Fibroblast of skin of left biceps (primary cell): ENCODE results near the gene TMEM178B.

Experiments used
- DNase-seq, 2 experiments: peaks; one replicate each; pipeline ENCODE4 v3.0.0-alpha.2; 2013; ENCODE audit warnings: low read depth in 2 of 2

TMEM178B gene

DNA sequence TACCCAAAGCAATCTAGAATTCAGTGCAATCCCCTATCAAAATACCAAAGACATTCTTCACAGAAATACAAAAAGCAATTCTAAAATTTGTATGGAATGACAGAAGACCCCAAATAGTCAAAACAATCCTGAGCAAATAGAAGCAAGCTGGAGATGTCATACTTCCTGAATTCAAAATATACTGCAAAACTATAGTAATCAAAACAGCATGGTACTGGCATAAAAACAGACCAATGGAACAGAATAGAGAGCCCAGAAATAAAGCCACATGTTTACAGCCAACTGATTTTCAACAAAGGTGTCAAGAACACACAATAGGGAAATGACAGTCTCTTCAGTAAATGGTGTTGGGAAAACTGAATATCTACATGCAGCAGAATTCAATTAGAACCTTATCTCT, 353.3 kb downstream of the TMEM178B start:
- DNase-seq = no peak

DNA sequence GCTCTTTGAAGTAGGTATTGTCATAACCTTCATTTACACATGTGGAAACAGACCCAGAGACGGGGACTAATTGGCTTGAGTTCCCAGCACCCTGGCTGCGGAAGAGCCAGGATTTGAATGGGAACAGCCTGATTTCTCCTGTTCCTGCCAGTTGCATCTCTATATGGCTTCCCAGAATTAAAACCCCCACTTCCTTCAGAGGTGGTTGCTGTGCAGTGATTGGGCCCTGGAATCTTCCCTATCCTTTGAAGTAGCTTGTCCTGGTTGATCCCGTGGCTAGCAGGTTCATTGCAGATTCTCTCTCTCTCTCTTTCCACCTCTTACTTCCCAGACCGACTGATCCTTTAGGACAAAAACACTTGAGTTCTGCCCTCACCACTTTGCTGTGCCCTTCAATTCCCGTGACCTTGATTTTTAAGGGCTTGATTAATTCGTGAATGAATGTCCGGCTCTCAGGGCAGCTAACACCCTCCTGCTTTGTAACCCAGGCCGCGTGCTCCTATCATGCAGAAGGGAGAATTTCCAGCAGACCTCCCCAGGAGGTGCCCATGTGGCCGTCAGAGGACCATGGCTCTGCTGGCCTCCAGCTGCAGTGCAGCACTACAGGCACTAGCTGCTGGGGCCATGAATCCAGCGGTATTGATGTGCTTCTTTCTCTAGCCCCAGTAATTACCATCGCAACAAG, 356.7 kb downstream of the TMEM178B start:
- DNase-seq = no peak

DNA sequence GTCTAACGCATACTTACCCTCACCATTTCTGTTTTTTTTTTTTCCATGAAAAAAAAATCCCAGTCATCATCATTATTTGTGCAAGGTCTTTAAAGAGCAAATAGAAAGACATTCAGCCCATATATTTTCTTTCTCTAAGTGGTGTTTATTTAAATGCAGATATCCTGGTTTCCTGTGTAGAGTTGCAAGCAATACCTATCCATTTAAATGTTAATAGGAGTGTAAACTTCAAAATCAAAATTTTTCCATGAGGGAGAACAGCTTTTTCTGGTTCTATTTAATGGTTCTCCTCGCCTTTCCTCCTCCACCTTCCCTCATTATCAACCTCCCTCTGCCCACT, 357.2 kb downstream of the TMEM178B start:
- DNase-seq = no peak

DNA sequence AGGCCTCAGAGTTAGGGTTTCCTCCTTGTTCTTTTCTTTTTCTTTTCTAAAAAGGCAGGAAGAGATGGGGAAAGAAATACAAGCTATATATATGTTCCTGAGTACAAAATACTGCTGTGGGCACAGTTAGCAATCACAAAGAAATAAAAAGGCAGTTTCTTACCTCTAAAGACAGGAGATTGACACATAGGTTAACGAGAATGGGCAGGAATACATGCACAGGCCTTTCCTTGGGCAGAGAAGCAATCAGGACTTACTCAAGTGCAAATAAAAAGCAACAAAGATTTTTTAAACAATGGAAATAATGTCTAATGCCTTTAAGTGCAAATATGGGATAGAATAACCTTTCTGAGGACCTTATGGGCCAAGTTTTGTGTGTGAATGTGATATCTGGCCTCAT, 357.8 kb downstream of the TMEM178B start:
- DNase-seq = no peak

DNA sequence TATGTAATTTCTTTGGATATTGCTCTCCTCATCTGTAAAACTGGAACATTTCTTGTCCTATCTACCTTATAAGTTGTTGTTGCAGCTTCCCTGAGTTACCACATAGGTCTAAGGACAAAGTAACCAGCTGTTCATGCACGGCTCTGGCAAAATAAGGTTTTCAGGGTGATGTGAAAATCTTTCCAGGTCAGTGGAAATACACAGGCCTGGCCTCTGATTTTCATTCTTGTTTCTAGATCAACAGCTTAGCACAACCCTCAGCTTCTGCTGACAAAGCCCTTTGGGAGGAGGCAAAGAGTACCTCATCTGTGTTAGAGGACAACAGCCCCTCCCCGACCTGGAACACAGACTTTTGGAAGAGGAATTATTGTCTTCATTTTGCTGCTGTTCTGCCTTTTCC, 359.8 kb downstream of the TMEM178B start:
- no peak for DNase-seq

DNA sequence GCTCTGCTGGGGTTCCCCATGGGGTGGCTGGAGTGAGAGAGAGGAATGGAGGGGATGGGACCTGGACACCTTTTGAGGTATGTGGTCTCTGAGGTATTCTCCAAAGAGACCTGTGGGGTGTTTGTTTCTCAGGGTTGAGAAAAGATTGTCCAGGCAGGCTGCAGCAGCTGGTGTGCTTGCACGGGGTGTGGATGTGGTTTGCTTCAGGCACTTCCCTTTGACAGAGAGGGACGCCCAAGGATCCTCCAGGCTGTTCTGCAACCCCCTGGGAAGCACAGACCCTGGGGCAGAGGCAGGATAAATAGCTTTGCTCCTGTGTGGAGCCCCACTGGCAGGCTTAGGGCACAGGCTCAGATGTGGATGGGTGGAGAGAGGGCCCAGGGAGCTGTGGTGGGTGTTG, 362.3 kb downstream of the TMEM178B start:
- no peak for DNase-seq

DNA sequence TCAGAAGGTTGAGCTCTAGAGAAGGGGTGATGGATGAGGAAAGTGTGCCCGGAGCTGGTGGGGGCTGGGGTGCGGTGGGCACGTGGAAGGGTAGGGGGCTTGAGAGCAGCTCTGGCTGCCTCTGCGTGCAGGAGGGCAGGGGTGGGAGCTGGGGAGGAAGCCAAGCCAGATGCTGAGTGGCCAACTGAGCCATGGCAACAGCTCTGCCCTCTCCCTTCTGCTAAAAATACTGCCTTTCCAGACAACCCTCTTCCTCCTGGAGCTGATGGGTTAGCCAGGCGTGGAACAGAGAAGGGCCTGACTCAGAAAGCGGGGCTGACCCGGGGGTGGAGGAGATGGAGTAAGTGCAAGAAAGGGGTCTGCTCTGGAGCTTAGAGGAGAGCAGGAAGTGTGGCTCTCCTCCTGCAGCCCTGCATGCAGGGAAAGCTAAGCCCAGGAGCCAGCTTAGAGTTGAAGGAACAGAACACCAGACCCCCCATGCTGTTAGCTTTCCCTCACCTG, 362.8 kb downstream of the TMEM178B start:
- no peak for DNase-seq

DNA sequence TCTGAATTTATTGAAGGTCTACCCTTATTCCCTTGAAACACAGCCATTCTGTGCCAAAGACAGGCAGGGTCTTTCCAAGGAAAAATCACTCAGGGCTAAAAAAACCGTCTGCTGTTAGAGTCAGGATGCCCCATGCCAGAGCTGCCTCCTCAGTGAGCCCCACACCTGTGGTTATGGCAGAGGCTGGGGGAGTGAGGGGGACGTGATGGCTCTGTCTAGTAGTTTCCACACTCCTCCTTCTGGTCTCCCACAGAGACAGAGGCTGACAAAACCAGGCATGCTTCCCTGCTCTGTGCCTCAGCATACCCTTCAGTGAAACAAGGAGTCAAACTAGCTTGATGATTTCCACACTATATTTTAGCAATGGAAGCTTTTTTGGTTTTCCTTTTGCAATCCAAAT, 365.3 kb downstream of the TMEM178B start:
- DNase-seq = no peak

DNA sequence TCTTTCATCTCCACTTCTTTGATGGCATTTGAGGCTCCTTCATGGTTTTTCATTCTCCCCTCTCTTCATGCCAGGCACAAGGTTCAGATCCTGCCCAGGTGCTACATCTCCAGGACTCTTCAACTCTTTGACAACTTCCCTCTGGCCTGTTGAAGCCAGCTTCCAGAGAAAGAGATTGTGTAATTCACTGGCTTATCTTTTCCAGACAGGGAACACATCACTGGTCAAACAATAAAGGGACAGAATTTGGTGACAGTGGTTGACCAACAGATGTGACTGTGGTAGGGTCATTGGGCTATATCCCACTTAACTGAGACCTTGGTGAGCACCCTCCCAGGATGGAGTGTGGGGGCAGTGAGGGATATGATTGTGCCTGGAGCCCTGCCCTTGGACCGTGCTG, 365.9 kb downstream of the TMEM178B start:
- DNase-seq = no peak

DNA sequence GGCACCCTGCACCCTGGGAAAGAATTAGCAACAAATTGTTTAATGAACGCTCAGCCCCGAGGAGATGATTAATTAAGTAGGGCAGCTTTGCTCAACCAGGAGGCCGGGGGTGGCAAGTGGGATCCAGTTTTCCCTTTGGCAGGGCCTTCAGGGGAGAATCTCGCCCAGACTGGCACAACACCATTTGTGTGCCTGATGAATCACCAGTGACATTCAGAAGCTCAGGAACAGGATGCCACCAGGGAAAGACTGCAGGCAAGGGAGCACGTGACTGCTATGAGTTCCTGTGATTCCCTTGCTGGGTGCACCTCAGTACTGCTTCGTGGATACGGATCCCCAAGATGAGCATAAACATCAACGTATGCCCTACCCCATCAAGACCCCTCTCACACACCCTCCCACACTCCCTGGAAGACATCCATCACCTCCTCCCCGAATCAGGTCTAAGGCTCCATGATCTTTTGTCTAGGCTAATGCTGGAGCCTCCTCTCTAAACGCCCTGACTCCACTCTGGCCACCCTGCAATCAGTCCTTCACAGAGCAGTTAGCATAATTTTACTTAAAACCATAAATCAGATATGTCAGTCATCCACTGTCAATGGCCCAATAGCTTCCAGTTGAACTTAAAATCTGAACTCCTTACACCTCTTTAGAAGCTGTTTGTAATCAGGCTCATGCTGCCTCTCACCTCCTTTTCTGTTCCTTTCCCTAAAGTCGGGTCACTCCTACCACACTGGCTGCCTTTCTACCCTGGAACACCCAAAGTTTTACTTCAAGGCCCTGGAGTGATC, 368.2 kb downstream of the TMEM178B start:
- DNase-seq = no peak

DNA sequence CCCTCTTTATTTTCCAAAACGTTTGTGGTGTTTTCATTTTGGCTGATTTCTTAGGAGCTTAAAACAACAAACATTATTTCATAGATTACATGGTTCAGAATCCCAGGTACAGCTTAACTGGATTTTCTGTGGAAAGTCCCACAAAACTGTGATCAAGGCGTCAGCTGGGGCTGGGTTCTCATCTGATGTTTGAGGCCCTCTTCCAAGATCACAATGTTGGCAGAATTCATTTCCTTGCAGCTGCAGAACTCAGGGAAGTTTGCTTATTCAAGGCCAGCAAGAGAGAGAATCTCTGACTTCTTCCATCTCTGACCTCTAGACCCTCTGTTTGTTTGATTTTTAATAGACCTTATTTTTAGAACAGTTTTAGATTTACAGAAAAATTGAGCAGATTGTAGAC, 368.9 kb downstream of the TMEM178B start:
- DNase-seq = no peak

DNA sequence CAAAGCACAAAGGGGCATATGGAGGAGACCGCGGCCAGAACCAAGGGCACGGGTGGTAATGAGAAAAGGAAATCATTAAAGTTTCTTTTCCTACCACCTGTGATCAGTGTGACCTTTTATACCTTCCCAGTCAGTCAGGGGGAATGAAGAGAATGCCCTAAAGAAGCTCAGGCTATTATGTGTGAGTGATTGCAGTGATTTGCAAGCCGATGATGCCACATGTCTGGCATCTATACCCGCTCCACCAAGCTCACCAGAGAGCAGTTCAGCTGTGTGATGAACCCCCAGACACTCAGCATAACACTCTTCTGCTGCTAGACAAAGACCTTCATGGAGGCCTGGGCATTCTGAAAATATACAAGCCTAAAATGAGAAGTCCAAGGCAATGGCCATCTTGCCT, 371.1 kb downstream of the TMEM178B start:
- DNase-seq = no peak

DNA sequence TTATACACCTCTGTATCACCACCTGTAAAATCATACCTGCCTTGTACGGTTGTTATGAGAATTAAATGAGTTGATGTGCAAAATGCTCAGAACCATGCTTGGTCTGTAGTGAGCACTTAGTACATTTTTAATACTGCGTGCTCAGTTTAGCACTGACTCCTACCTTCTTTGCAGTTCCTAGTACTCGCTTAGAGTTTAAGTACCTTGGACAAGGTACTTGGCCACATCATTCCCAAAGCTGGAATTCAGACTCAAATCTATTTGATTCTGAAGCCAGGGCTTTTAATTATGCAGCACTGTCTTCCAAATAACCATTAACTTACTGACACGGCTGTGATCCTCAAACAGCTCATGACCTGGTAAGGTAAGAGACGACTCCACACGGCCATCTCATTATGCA, 377.4 kb downstream of the TMEM178B start:
- no peak for DNase-seq

DNA sequence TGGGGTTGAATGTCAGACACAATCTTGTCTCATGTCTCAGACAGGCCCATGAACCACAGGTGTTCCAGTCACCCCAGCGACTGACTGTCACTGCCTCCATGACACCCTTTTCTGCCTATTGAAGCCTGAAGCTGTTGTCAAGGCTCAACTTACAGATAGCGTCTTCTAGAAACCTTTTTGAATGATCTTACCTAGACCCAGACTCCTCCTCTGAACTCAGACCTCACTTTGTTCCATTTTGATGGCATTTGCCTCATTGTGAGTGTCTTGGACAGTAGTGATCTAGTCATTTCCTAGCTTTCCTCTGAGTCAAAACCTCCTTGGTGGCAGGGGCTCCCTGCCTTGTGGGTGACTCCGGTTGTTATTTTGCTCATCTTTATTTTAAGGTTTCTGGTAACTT, 379.0 kb downstream of the TMEM178B start:
- DNase-seq = no peak

DNA sequence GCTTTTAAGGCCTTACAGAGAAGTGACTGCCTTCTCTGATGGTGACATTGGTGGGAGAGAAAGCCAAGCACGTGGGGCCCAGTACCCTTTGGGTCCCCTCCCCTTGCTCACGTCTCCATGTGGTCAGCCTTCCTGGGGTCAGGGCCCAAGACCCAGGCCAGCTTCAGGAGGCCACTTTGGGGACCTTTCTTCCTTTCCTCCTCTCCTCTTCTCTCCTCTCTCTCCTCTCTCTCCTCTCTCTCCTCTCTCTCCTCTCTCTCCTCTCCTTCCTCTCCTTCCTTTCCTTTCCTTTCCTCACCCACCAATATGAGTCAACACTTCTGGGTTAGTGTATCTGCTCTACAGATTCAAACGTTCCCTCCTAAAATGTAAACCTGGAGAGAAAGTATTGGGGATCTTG, 380.5 kb downstream of the TMEM178B start:
- no peak for DNase-seq

DNA sequence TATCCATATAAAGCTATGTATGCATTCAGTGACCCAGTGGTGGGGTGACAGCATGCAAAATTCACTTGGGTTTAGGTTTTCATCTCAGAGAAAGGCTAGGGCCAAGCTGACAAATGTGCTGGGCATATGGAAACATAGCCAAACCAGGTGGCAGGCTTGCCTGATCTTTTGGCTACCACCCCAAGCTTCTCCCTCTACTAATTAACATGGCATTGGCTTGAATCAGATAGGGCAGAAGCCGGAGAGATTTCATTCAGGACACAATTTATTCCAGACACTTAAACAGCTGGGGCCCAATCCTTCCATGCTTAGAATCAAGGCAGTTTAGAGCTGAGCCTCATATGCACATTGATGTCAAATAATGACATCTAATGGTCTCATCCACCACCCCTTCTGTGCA, 381.9 kb downstream of the TMEM178B start:
- DNase-seq = no peak

DNA sequence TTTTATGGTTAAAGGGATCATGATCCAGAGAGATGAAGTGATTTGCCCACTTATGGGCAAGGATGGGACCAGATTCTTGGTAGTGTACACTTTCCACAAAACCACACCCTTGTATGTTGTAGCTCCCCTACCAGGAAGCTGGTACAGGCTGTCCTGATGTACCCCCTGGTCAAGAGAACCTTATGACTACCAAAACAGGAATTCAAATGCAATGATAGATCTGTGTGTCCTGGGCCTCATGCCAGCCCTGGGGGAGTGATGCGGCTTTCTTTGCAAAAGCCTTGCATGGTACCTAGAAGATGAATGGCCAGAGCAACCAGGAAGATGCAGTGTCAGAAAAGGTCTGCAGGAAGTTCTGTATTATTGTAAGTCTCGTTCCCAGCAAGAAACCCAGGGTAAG, 382.4 kb downstream of the TMEM178B start:
- no peak for DNase-seq

DNA sequence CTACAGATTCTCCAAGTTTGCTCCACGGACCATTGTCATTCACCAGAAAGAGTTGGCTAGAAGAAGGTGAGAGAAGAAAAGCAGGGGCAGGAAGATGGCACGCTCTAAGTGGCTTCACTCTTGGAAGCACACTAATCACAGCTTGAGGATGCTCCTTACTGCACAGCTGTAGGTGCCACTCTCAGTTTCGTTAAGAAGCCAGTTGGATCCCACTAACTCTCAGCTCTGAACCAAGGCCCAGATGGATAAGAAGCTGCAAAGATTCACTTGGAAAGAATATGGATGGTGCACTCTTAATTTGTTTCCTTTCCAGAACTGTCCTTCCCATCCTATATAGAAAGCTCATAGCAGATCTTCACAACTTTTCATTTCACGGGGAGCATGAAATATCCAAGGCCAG, 382.8 kb downstream of the TMEM178B start:
- no peak for DNase-seq

DNA sequence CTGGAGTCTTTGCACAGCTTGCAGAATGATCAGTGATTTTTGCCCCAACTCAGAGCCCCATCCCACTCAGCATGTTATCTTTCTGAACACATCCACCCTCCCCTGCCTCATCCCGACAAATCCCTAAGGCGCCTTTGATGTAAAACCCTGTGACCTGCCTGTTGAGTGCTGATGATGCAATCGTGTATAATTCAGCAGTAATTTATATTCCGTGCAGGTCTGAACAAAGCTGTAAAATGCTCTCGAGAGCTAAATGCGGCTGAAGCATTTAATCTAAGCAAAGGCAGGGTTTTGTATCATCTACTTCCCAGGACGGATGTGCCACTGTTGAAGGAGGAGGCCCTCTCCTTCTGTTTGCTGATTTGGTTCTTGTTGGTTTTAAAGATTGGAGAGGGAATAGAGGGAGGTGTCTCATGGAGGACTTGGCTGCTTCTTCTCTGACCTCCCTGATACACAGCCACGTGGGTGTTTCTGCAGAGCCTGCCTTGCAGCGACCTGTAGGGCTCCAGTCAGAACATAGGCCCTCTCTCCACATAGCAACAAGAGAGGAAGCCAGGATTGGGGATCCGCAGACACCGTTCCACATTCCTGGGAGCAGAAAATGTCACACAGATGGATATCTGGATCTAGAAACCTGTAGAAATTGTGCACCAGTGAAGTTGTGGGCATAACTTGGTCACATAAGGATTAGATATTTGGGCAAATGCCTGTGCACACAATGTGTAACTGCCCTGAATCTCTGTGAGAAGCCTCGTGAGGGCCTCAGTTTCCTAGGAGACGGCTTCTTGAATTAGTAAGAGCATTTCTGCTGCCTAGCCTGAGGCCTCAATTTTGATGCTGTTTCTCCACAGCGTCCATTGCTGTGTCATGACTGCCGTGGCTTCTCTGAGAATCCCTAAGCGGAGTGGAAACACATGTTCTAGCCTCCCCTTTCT, 387.2 kb downstream of the TMEM178B start:
- no peak for DNase-seq

DNA sequence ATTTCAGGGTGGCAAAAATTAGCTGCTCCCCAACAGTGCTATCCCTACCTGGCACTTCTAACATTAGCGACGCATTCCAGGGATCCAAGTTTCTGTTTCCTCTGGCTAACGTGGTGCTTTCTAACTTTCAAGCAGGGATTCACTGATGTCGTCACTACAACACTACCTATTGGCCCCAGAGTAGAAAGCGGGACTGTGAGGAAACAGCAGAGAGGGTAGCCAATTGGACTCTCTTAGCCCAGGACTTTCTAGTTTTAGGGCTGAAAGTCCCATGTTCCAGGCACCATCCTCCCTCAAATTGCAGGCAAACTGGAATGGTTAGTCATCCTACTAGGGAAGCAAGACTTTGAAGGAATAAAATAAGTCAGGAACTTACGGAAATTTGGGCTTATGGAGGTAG, 388.1 kb downstream of the TMEM178B start:
- DNase-seq = no peak

DNA sequence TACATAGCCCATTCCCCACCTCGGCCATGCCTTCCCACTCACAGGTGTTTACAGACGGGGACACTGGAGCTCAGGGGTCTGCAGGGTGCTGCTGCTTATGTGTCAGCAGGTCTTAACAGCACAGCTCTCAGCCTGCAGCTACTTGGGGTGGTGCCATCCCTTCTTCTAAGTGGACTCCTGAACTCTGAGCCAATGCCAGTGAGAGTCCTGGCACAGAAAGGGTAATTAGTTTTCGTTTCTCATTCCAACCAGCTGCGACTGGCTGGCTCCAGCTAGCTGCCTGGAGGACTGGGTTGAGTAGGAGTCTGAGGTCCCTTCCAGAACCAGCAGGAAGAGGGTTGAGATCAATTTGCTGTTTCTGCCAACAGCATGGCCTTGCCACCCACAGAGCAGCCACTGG, 389.1 kb downstream of the TMEM178B start:
- no peak for DNase-seq

DNA sequence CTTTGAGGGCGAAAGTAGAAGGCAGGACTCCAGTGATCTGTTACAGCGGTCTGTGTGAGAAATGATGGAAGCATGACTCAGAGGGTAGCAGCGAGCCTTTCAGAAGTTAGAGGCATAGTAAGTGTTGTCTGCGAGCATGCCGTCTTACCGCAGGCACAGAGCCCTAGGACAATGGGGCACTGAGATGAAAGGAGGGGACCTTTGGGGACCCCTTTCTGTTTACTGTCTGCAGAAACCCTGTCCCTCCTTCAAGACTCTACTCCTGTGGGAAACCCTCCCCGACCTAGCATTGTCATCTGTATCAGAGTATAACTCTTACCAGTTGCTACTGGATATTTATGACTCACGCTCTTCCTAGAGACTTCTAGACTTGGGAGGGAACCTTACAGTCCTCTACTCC, 390.1 kb downstream of the TMEM178B start:
- no peak for DNase-seq
